Gastroesophageal sphincter (tissue), 3 donors: ENCODE measurements around the gene PLK3.

ENCODE experiments used
- POLR2A ChIP-seq, 2 donors: fragments of 450-650 bp; IDR thresholded peaks; one replicate each; pipeline ENCODE4 v1.6.1; 2017; ENCODE audit warnings: antibody characterized with exemption in 2 of 2, mild to moderate bottlenecking in 2 of 2, moderate library complexity in 1 of 2
- POLR2AphosphoS5 ChIP-seq: sonication (generic); formaldehyde crosslinking; IDR thresholded peaks from one replicate; pipeline ENCODE4 v1.6.1; 2017; ENCODE audit warnings: antibody characterized with exemption
- TF ChIP-seq, protein P1 (sequence below), 4 experiments: fragments of 200-600 bp in 2 of 4; fragments of 450-650 bp in 2 of 4; sonication (generic) in 1 of 4; IDR thresholded peaks; one replicate each; pipeline ENCODE4 v1.5.1; 2017 to 2019; ENCODE audit warnings: antibody characterized with exemption in 4 of 4, mild to moderate bottlenecking in 2 of 4, moderate library complexity in 2 of 4

DNA sequence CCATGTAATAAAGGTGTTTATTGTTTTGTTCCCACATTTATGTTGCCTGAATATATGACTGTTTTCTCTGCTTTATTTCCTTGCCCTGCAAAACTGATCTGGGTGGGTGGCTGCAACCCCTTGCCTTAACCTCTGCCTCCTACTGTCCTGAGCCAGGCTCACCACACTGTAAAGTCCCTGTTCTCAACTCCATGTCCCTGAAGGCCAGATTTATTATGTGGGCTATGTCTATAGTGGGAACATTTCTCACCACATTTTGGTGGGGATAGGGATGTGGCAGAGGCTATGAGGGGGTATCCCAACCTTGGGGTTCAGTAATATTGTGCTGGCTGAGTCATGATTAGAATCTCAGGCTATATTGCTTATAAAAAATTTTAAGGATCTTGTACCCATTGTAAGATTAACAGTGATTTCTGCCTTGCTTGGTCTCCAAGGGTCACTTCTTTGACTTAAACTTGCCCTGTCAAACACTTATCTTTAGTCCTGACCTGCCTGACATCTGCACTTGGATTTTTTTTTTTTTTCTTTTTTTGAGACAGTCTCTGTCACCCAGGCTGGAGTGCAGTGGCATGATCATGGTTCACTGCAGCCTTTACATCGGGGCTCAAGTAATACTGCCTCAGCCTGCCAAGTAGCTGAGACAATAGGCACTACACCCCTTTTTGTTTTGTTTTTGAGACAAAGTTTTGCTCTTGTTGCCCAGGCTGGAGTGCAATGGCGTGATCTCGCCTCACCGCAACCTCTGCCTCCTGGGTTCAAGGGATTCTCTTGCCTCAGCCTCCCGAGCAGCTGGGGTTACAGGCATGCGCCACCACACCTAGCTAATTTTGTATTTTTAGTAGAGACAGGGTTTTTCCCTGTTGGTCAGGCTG, 21.2 kb upstream of the PLK3 start:
- TF ChIP-seq, protein P1, sequence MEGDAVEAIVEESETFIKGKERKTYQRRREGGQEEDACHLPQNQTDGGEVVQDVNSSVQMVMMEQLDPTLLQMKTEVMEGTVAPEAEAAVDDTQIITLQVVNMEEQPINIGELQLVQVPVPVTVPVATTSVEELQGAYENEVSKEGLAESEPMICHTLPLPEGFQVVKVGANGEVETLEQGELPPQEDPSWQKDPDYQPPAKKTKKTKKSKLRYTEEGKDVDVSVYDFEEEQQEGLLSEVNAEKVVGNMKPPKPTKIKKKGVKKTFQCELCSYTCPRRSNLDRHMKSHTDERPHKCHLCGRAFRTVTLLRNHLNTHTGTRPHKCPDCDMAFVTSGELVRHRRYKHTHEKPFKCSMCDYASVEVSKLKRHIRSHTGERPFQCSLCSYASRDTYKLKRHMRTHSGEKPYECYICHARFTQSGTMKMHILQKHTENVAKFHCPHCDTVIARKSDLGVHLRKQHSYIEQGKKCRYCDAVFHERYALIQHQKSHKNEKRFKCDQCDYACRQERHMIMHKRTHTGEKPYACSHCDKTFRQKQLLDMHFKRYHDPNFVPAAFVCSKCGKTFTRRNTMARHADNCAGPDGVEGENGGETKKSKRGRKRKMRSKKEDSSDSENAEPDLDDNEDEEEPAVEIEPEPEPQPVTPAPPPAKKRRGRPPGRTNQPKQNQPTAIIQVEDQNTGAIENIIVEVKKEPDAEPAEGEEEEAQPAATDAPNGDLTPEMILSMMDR (IDR thresholded peaks at IDR 0.05) = no peak
- TF ChIP-seq POLR2AphosphoS5 (no peak), POLR2A (IDR thresholded peaks at IDR 0.05) (no peak)
